Pancreas (tissue), 10 donors: ENCODE results near the gene FAM181A. TPM values are rescaled to one million over a fixed set of nuclear protein-coding genes. Genes with fewer than 3 reads are reported as not detected.
A peak's percentile ranks its signal among the peaks of the same experiment; 100 is the strongest.

Source experiments
- ATAC-seq, 4 donors: fragments of 200-7000 bp; cut with Tn5 transposase; one replicate each; pipeline versions ENCODE4 v1.8.0 to v1.9.1; 2020; ENCODE audit warnings: mild to moderate bottlenecking in 4 of 4, moderate library complexity in 4 of 4
- DNase-seq, 6 donors: peaks; one replicate each; pipeline ENCODE4 v3.0.0-alpha.2; 2020
- FAIRE-seq: peaks from 2 replicates; lab custom pipeline; 2012; peaks lifted over from hg19 to GRCh38; lab: Jason Lieb, UNC
- H3K27ac ChIP-seq, 4 donors: fragments of 200-600 bp; sonication (generic); 1 replicate in 3 of 4; 2 replicates in 1 of 4; pipeline versions ENCODE4 v1.5.0 to v1.8.0; 2020
- H3K27me3 ChIP-seq, 4 donors: fragments of 200-600 bp; one replicate each; pipeline ENCODE4 v1.8.0; 2021
- H3K36me3 ChIP-seq, 3 donors: fragments of 200-600 bp; sonication (generic) in 1 of 3; one replicate each; pipeline versions ENCODE4 v1.5.0 to v1.8.0; 2020 to 2021
- H3K4me1 ChIP-seq, 3 donors: fragments of 200-600 bp; one replicate each; pipeline ENCODE4 v1.8.0; 2021
- H3K4me3 ChIP-seq, 4 donors: fragments of 200-600 bp; sonication (generic) in 2 of 4; one replicate each; pipeline versions ENCODE4 v1.5.0 to v1.8.0; 2020 to 2021
- H3K9me3 ChIP-seq, 4 donors: fragments of 200-600 bp; one replicate each; pipeline ENCODE4 v1.8.0; 2021
- WGBS, 2 donors: extraction: QIAGEN DNeasy Blood & Tissue Kit; methylation state at CpG; one replicate each; pipeline ENCODE4 v1.1.7; 2013; 5-methylcytosine and 5-hydroxymethylcytosine counted together
- intact Hi-C, 3 donors: fragments of 100-400 bp; cut with DNase I; formaldehyde crosslinking; loops; one replicate each; pipeline versions ENCODE4 v1.11.1 to v1.14.2; 2022
- polyA plus RNA-seq, 2 donors: library from polyadenylated mRNA; stranded (reverse); fragments of 200-250 nt; gene quantifications; one replicate each; pipeline ENCODE4 v1.2.3, GENCODE V29; 2013
- total RNA-seq, 6 donors: library from RNA; stranded (reverse); fragmentation: NEBNext Ultra II Directional in 4 of 6; extraction: Animal tissue kit (Norgen Biotek cat#: 25700) in 4 of 6; gene quantifications; one replicate each; pipeline versions ENCODE4 v1.2.1 to v1.2.4, GENCODE V29; 2021 to 2023
- TF ChIP-seq, protein P1 (sequence below), 4 donors: fragments of 200-600 bp; sonication (generic) in 3 of 4; IDR thresholded peaks; one replicate each; pipeline versions ENCODE4 v1.5.0 to v1.8.0; 2021; ENCODE audit warnings: antibody characterized with exemption in 4 of 4
- donor health status: healthy with polysubstance abuse.
- donor health status: DM: no; HTN: no; CAD: no; lungs with moderate emphysema.
- donor health status: DM: no; HTN: no; CAD: no.
- donor health status: control.
- donor health status: control.
- donor health status: Bipolar disorder and iron deficiency.
- donor health status: DM: yes; HTN: yes; CAD: no.
- donor health status: DM: no; HTN: no; CAD: no.
- donor health status: DM: no; HTN: no; CAD: no.
- donor health status: DM: yes; HTN: yes; CAD: no.

Gene FAM181A
- total and polyA plus RNA-seq, 8 donors, result not detected

- Histone ChIP-seq H3K4me1 (peaks cover 0 to 3% (median 0%) of the 10 kb centered on the region in 3 donors), H3K27ac (no peak overlapping the region), H3K27me3 (no peaks in the 10 kb centered on the region), H3K4me3 (no peak overlapping the region), H3K9me3 (no peaks in the 10 kb centered on the region), H3K36me3 (no peaks in the 10 kb centered on the region)
- ATAC-seq (no peak), DNase-seq (peak in 1 of 6 donors; percentile 11), FAIRE-seq (no peak)
- intact Hi-C loops, result no loop called here
- TF ChIP-seq, protein P1, sequence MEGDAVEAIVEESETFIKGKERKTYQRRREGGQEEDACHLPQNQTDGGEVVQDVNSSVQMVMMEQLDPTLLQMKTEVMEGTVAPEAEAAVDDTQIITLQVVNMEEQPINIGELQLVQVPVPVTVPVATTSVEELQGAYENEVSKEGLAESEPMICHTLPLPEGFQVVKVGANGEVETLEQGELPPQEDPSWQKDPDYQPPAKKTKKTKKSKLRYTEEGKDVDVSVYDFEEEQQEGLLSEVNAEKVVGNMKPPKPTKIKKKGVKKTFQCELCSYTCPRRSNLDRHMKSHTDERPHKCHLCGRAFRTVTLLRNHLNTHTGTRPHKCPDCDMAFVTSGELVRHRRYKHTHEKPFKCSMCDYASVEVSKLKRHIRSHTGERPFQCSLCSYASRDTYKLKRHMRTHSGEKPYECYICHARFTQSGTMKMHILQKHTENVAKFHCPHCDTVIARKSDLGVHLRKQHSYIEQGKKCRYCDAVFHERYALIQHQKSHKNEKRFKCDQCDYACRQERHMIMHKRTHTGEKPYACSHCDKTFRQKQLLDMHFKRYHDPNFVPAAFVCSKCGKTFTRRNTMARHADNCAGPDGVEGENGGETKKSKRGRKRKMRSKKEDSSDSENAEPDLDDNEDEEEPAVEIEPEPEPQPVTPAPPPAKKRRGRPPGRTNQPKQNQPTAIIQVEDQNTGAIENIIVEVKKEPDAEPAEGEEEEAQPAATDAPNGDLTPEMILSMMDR (IDR thresholded peaks at IDR 0.05), result no peak
- WGBS, 2 donors, result 79 to 84% methylated on average over 20 of the region's 20 CpGs
Measured at GRCh38 chr14:93950948-93951634, 23.9 kb downstream of the FAM181A start.

DNA sequence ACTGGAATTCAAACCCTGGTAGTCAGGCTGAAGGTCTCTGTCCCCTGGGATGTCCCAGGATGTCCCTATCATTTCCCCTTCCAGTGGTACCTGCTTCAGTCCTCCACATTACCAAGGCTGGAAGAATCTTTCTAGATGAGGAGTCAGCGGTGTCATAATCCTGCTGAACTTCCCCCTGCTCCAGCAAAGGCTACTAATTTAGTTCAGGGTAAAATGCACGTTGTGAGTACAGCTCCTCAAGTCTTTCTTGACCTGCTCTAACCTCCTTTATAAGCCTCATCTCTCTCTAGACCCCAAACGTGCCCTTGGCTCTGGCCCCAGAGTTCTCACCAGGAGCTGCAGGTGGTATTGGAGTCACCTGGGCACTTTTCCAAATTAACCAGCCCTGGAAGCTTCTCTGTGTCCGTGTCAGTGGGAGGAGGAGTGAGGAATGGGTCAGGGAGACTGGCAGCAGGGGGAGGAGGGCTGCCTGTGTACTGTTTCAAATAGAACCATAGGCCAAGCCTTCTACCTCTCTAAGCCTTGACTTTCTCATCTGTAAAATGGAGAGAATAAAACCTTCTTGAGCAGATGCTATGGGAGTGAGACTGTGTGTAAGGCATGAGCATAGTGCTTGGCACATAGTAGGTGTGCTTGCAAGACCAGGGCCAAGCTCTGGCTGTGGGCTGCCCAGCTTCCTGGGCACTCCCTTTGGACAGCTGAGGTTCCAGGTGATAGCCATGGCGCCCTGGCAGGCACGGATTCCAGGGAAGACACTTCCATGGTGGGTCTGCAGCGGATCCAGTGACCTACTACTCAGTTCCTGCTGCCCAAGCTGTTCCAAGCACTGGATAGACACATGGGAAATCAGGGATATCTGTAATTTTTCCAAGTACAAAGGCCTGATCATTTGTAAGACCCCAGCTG, 24.7 kb downstream of the FAM181A start:
- TF ChIP-seq, protein P1 (IDR thresholded peaks at IDR 0.05), result no peak
- no peaks in the 10 kb centered on the region for H3K27me3 ChIP-seq
- peaks cover 0 to under 1% (median 0%) of the 10 kb centered on the region in 3 donors for H3K4me1 ChIP-seq
- no peak overlapping the region for H3K27ac ChIP-seq
- ATAC-seq, result peak in 1 of 4 donors; percentile 36
- H3K9me3 ChIP-seq, result no peaks in the 10 kb centered on the region
- H3K36me3 ChIP-seq, result no peaks in the 10 kb centered on the region
- no peak for FAIRE-seq
- peak in 1 of 6 donors; percentile 13 for DNase-seq
- intact Hi-C loops, result no loop called here
- WGBS, 2 donors, result 53 to 62% methylated on average over 7 of the region's 7 CpGs
- H3K4me3 ChIP-seq, result no peak overlapping the region

- Histone ChIP-seq H3K4me1 (no peaks in the 10 kb centered on the region), H3K9me3 (no peaks in the 10 kb centered on the region), H3K27me3 (no peaks in the 10 kb centered on the region), H3K27ac (no peak overlapping the region), H3K36me3 (no peaks in the 10 kb centered on the region), H3K4me3 (no peak overlapping the region)
- ATAC-seq (peak in 1 of 4 donors; percentile 8), FAIRE-seq (no peak), DNase-seq (no peak)
- WGBS, 2 donors, result 74 to 80% methylated on average over 3 of the region's 3 CpGs
- TF ChIP-seq, protein P1 (IDR thresholded peaks at IDR 0.05), result no peak
- intact Hi-C loops, result no loop called here
Measured at GRCh38 chr14:93952829-93953228, 25.7 kb downstream of the FAM181A start.

GRCh38 chr14:93953263-93953662, 26.1 kb downstream of the FAM181A start:
- H3K9me3 ChIP-seq, result no peaks in the 10 kb centered on the region
- DNase-seq (no peak), ATAC-seq (peak in 1 of 4 donors; percentile 12), FAIRE-seq (no peak)
- TF ChIP-seq, protein P1 (IDR thresholded peaks at IDR 0.05), result no peak
- no peak overlapping the region for H3K4me3 ChIP-seq
- H3K27ac ChIP-seq, result no peak overlapping the region
- intact Hi-C loops, result no loop called here
- H3K27me3 ChIP-seq, result no peaks in the 10 kb centered on the region
- no peaks in the 10 kb centered on the region for H3K4me1 ChIP-seq
- 63 to 69% methylated on average over 14 of the region's 14 CpGs for WGBS, 2 donors
- H3K36me3 ChIP-seq, result no peaks in the 10 kb centered on the region
